Lower leg skin (tissue), 3 donors: ENCODE results near the gene APOC1.

Experiments used
- CTCF ChIP-seq, 3 donors: fragments of 450-650 bp; IDR thresholded peaks; one replicate each; pipeline ENCODE4 v1.5.1; 2016; ENCODE audit warnings: antibody characterized with exemption in 3 of 3, mild to moderate bottlenecking in 3 of 3, moderate library complexity in 2 of 3
- POLR2A ChIP-seq, 2 donors: fragments of 450-650 bp; IDR thresholded peaks; one replicate each; pipeline ENCODE4 v1.6.1; 2016 to 2017; ENCODE audit warnings: antibody characterized with exemption in 2 of 2, mild to moderate bottlenecking in 1 of 2, moderate library complexity in 1 of 2

GRCh38 chr19:44884566-44884965, 29.8 kb upstream of the APOC1 start:
- TF ChIP-seq POLR2A (IDR thresholded peaks at IDR 0.05) = no peak
- TF ChIP-seq CTCF (IDR thresholded peaks at IDR 0.05) = no peak
